Tibial nerve (tissue), 4 donors: ENCODE results near the gene CORO1C. TPM values are rescaled to one million over a fixed set of nuclear protein-coding genes. Genes with fewer than 3 reads are reported as not detected.
"Not testable (repeated sequence)": the region's sequence is repeated elsewhere in the genome, so short reads cannot be mapped to it uniquely, and the experiment has no call there.

Source experiments
- DNase-seq, 2 donors: peaks; one replicate each; pipeline ENCODE4 v3.0.0-alpha.2; 2019; ENCODE audit warnings: low spot score in 2 of 2
- H3K27ac ChIP-seq, 4 donors: fragments of 200-600 bp; sonication (generic) in 3 of 4; one replicate each; pipeline ENCODE4 v1.5.1; 2017 to 2019; ENCODE audit warnings: mild to moderate bottlenecking in 1 of 4
- H3K27me3 ChIP-seq, 2 donors: fragments of 200-600 bp; sonication (generic) in 1 of 2; one replicate each; pipeline versions ENCODE4 v1.5.1 to v1.6.0; 2017 to 2019
- H3K36me3 ChIP-seq, 3 donors: fragments of 200-600 bp; sonication (generic); one replicate each; pipeline ENCODE4 v1.5.1; 2018 to 2019
- H3K4me1 ChIP-seq, 4 donors: fragments of 200-600 bp; sonication (generic) in 3 of 4; one replicate each; pipeline ENCODE4 v1.5.1; 2017 to 2019
- H3K4me3 ChIP-seq, 4 donors: fragments of 200-600 bp; sonication (generic) in 3 of 4; one replicate each; pipeline ENCODE4 v1.5.1; 2017 to 2019; ENCODE audit warnings: mild to moderate bottlenecking in 1 of 4, moderate library complexity in 1 of 4
- H3K9me3 ChIP-seq, 4 donors: fragments of 200-600 bp; sonication (generic) in 3 of 4; one replicate each; pipeline ENCODE4 v1.5.1; 2017 to 2019
- CTCF ChIP-seq, 5 experiments: fragments of 200-600 bp in 3 of 5; fragments of 450-650 bp in 2 of 5; sonication (generic) in 3 of 5; IDR thresholded peaks; one replicate each; pipeline ENCODE4 v1.5.1; 2016 to 2019; ENCODE audit warnings: antibody characterized with exemption in 5 of 5, mild to moderate bottlenecking in 3 of 5, moderate library complexity in 2 of 5
- EP300 ChIP-seq, 2 donors: sonication (generic); formaldehyde crosslinking; IDR thresholded peaks; one replicate each; pipeline ENCODE4 v1.6.1; 2017; ENCODE audit warnings: antibody characterized with exemption in 2 of 2, mild to moderate bottlenecking in 1 of 2
- POLR2A ChIP-seq, 2 donors: fragments of 450-650 bp; IDR thresholded peaks; one replicate each; pipeline ENCODE4 v1.6.1; 2017; ENCODE audit warnings: antibody characterized with exemption in 2 of 2, mild to moderate bottlenecking in 2 of 2, moderate library complexity in 2 of 2
- WGBS, 2 donors: methylation state at CpG; one replicate each; pipeline ENCODE4 v1.1.5; 2018; 5-methylcytosine and 5-hydroxymethylcytosine counted together
- total RNA-seq, 4 donors: library from RNA; depleted of rRNA; stranded (reverse); fragments of >200 nt; gene quantifications; one replicate each; pipeline ENCODE4 v1.1.0, GENCODE V29; 2016

CORO1C gene
- total RNA-seq, 4 donors from 2014 or later, result 110 to 181 (median 158) TPM

GRCh38 chr12:108664338-108665258 is 66.7 kb downstream of the CORO1C start:
- H3K27ac ChIP-seq, result peak overlapping the region; percentile 73 to 93 (median 84)
- H3K27me3 ChIP-seq, result no peaks in the 10 kb centered on the region
- 2 to 3% methylated on average over 5 of the region's 5 CpGs for WGBS, 2 donors
- no peaks in the 10 kb centered on the region for H3K9me3 ChIP-seq
- no peak overlapping the region for H3K4me3 ChIP-seq
- H3K36me3 ChIP-seq, result peaks cover 0 to 6% (median 0%) of the 10 kb centered on the region in 3 donors
- peak; percentile 84 to 98 for DNase-seq
- TF ChIP-seq CTCF (IDR thresholded peaks at IDR 0.05) (peak; percentile 94 to 96 (median 95)), POLR2A (IDR thresholded peaks at IDR 0.05) (no peak), EP300 (IDR thresholded peaks at IDR 0.05) (peak; percentile 84 to 96)
- peaks cover 5 to 80% (median 49%) of the 10 kb centered on the region in 4 donors for H3K4me1 ChIP-seq

- Histone ChIP-seq H3K36me3 (peaks cover 0 to 10% (median 4%) of the 10 kb centered on the region in 3 donors), H3K27ac (peak overlapping the region; percentile 70 to 93 (median 84)), H3K4me3 (no peak overlapping the region), H3K27me3 (no peaks in the 10 kb centered on the region), H3K4me1 (peaks cover 5 to 70% (median 47%) of the 10 kb centered on the region in 4 donors), H3K9me3 (no peaks in the 10 kb centered on the region)
- no peak for TF ChIP-seq POLR2A (IDR thresholded peaks at IDR 0.05)
- no peak for TF ChIP-seq CTCF (IDR thresholded peaks at IDR 0.05)
- TF ChIP-seq EP300 (IDR thresholded peaks at IDR 0.05), result no peak
- no peak for DNase-seq
- 97 to 98% methylated on average over 4 of the region's 4 CpGs for WGBS, 2 donors
Measured at GRCh38 chr12:108663324-108664015, 67.8 kb downstream of the CORO1C start.

GRCh38 chr12:108658115-108658514 is 73.2 kb downstream of the CORO1C start:
- not testable (repeated sequence) for H3K27me3 ChIP-seq, H3K9me3 ChIP-seq, DNase-seq, H3K4me3 ChIP-seq, H3K27ac ChIP-seq
- 99% methylated on average over 4 of the region's 4 CpGs for WGBS, 2 donors
- Histone ChIP-seq H3K4me1 (peaks cover 0 to 19% (median 3%) of the 10 kb centered on the region in 4 donors), H3K36me3 (peaks cover 0 to 55% (median 9%) of the 10 kb centered on the region in 3 donors)

GRCh38 chr12:108657130-108657745 is 74.1 kb downstream of the CORO1C start:
- TF ChIP-seq CTCF (IDR thresholded peaks at IDR 0.05) (no peak), EP300 (IDR thresholded peaks at IDR 0.05) (no peak), POLR2A (IDR thresholded peaks at IDR 0.05) (no peak)
- peaks cover 0 to 12% (median 3%) of the 10 kb centered on the region in 4 donors for H3K4me1 ChIP-seq
- H3K4me3 ChIP-seq, result no peak overlapping the region
- no peaks in the 10 kb centered on the region for H3K27me3 ChIP-seq
- H3K27ac ChIP-seq, result peak overlapping the region in 1 of 4 donors; percentile 8
- H3K36me3 ChIP-seq, result peaks cover 0 to 64% (median 9%) of the 10 kb centered on the region in 3 donors
- H3K9me3 ChIP-seq, result no peaks in the 10 kb centered on the region
- no peak for DNase-seq
- 87 to 90% methylated on average over 10 of the region's 10 CpGs for WGBS, 2 donors

GRCh38 chr12:108656247-108656646 is 75.1 kb downstream of the CORO1C start:
- not testable (repeated sequence) for DNase-seq, H3K4me3 ChIP-seq, H3K27me3 ChIP-seq, H3K9me3 ChIP-seq
- peaks cover 0 to 66% (median 15%) of the 10 kb centered on the region in 3 donors for H3K36me3 ChIP-seq
- peaks cover 0 to 12% (median 3%) of the 10 kb centered on the region in 4 donors for H3K4me1 ChIP-seq
- 89 to 92% methylated on average over 13 to 14 of the region's 24 CpGs for WGBS, 2 donors
- peak overlapping the region in 1 of 4 donors; percentile 36 for H3K27ac ChIP-seq

GRCh38 chr12:108655812-108656175 is 75.5 kb downstream of the CORO1C start:
- not testable (repeated sequence) for H3K27ac ChIP-seq, H3K27me3 ChIP-seq, H3K4me3 ChIP-seq, DNase-seq, H3K9me3 ChIP-seq
- WGBS, 2 donors, result 84 to 97% methylated on average over 9 to 20 of the region's 28 CpGs
- Histone ChIP-seq H3K4me1 (peaks cover 0 to 12% (median 3%) of the 10 kb centered on the region in 4 donors), H3K36me3 (peaks cover 0 to 70% (median 15%) of the 10 kb centered on the region in 3 donors)

GRCh38 chr12:108654622-108655021 is 76.7 kb downstream of the CORO1C start:
- H3K4me1 ChIP-seq, H3K4me3 ChIP-seq, DNase-seq, H3K9me3 ChIP-seq, H3K27me3 ChIP-seq, H3K27ac ChIP-seq: not testable (repeated sequence)
- 86 to 87% methylated on average over 9 of the region's 9 CpGs for WGBS, 2 donors
- peaks cover 0 to 78% (median 15%) of the 10 kb centered on the region in 3 donors for H3K36me3 ChIP-seq
